ENCODE data around the gene ANKRD60. TPM values are rescaled to one million over a fixed set of nuclear protein-coding genes. Genes with fewer than 3 reads are reported as not detected.

ANKRD60 gene
- total and polyA plus RNA-seq, 2 of the 4 experiments (the other 2 are of a cell fraction): not detected

- CTCF ChIA-PET: interaction anchor here (0.6 to 0.8 kb wide), 3 partner anchors 9 to 399 kb away, joined by 3 read pairs; no protein-coding TSS in a partner anchor
- H4K5ac ChIP-seq (ENCODE audit: low read depth, low read length): no peak overlapping the region
- H2AK5ac ChIP-seq (ENCODE audit: low read depth, low read length): no peak overlapping the region; the same call in 1 of the 2 replicates
- peaks cover 10 to 33% of the 10 kb centered on the region in 2 experiments for H3K79me1 ChIP-seq (ENCODE audit: low read depth in 1 of 2, low read length in 2 of 2)
- H3K56ac ChIP-seq (ENCODE audit: extremely low read depth, insufficient read depth, low read length): no peak overlapping the region
- DNase-seq (no peak), ATAC-seq (ENCODE audit: low read depth) (no peak)
- no peak overlapping the region for H2AFZ ChIP-seq (replicated peaks; ENCODE audit: low read length, poor library complexity)
- H3K4ac ChIP-seq (ENCODE audit: low read depth, low read length): no peak overlapping the region
- dilution Hi-C loops (cut with HindIII; ENCODE audit: low sequenced_read_pairs, unreplicated experiment): loop anchor here (25.0 kb wide), 1 partner anchor 416 kb away; the partner anchor contains the start of gene STX16
- no peak overlapping the region for H3K18ac ChIP-seq (ENCODE audit: low read depth, low read length)
- 100% methylated on average over 4 of the region's 8 CpGs; no CpG with 5 or more reads in 1 of the 2 experiments for WGBS, 2 experiments (ENCODE audit: extremely low coverage in 2 of 2, insufficient read length in 1 of 2)
- no peaks in the 10 kb centered on the region for H4K20me1 ChIP-seq (ENCODE audit: insufficient read depth, low read length)
- no peak overlapping the region for H4K8ac ChIP-seq (ENCODE audit: low read depth in 2 of 2, low read length in 2 of 2)
- no peaks in the 10 kb centered on the region for H3K9me3 ChIP-seq (ENCODE audit: control insufficient read depth, insufficient read depth, low read length)
- H2AK9ac ChIP-seq (replicated peaks; ENCODE audit: low read depth, low read length, poor library complexity): no peak overlapping the region
- POLR2A ChIA-PET (ENCODE audit: unreplicated experiment): no interaction called here
- H3K9me1 ChIP-seq (ENCODE audit: insufficient read depth, low read length): peaks cover 23% of the 10 kb centered on the region
- H4K91ac ChIP-seq (ENCODE audit: insufficient read depth, low read depth, low read length): no peak overlapping the region
- no peak overlapping the region for H3K14ac ChIP-seq (replicated peaks; ENCODE audit: low read depth, low read length)
- peaks cover 39% of the 10 kb centered on the region for H3K36me3 ChIP-seq (ENCODE audit: control insufficient read depth, insufficient read depth, low read length)
- intact Hi-C loops (cut with micrococcal nuclease): no loop called here
- H2BK20ac ChIP-seq (ENCODE audit: low read depth, low read length): no peak overlapping the region
- no peak overlapping the region for H2BK5ac ChIP-seq (ENCODE audit: low read depth, low read length, poor library complexity, severe bottlenecking)
- no peaks in the 10 kb centered on the region for H3K27me3 ChIP-seq (ENCODE audit: control insufficient read depth, insufficient read depth, low read length)
- no peak for TF ChIP-seq CTCF (conservative IDR thresholded peaks at IDR 0.05; ENCODE audit: low read depth, low read length)
- TF ChIP-seq CEBPB (IDR thresholded peaks at IDR 0.05; ENCODE audit: low read depth, low read length): no peak
- TF ChIP-seq ELK1 (IDR thresholded peaks at IDR 0.05; ENCODE audit: borderline replicate concordance, low read depth, low read length): no peak
- TF ChIP-seq CHD1 (IDR thresholded peaks at IDR 0.05; ENCODE audit: low read depth, low read length): no peak
- TF ChIP-seq FOS (IDR thresholded peaks at IDR 0.05; ENCODE audit: low read depth, low read length): no peak
- TF ChIP-seq MAFK (IDR thresholded peaks at IDR 0.05; ENCODE audit: low read depth, low read length): no peak
- TF ChIP-seq RAD21 (IDR thresholded peaks at IDR 0.05; ENCODE audit: low read length): no peak
- no peak for TF ChIP-seq RCOR1 (IDR thresholded peaks at IDR 0.05; ENCODE audit: insufficient replicate concordance, low read length)
- no peak for TF ChIP-seq MXI1 (IDR thresholded peaks at IDR 0.05; ENCODE audit: borderline replicate concordance, low read depth, low read length)
- no peak for TF ChIP-seq NFE2L2 (IDR thresholded peaks at IDR 0.05; ENCODE audit: low read depth, low read length)
- no peak for TF ChIP-seq RFX5 (IDR thresholded peaks at IDR 0.05; ENCODE audit: low read depth, low read length)
- TF ChIP-seq MAZ (IDR thresholded peaks at IDR 0.05; ENCODE audit: borderline replicate concordance, low read depth, low read length): no peak
- TF ChIP-seq SMC3 (IDR thresholded peaks at IDR 0.05; ENCODE audit: low read depth, low read length): no peak
- no peak for TF ChIP-seq POLR2A (IDR thresholded peaks at IDR 0.05; ENCODE audit: low read depth, low read length)
- H3K9ac ChIP-seq (ENCODE audit: low read depth, low read length): no peak overlapping the region
- in situ Hi-C loops (cut with MboI; ENCODE audit: low sequenced_read_pairs): loop anchor here (25.0 kb wide), 1 partner anchor 791 kb away; the partner anchor contains the start of genes ATP5F1E and PRELID3B
- no peak overlapping the region for H3K4me3 ChIP-seq (ENCODE audit: insufficient read depth, low read depth, low read length)
- H2BK15ac ChIP-seq (ENCODE audit: low read depth, low read length): no peak overlapping the region
- H3K27ac ChIP-seq (ENCODE audit: insufficient read depth, low read length): no peak overlapping the region
- peaks cover 9% of the 10 kb centered on the region for H3K4me1 ChIP-seq (ENCODE audit: control insufficient read depth, insufficient read depth, low read length)
- BruUV-seq (replicated peaks): no TSS peak
- no peak overlapping the region for H2BK120ac ChIP-seq (ENCODE audit: low read depth, low read length)
- H3K4me2 ChIP-seq (ENCODE audit: low read depth, low read length): no peak overlapping the region
- H3K23ac ChIP-seq (ENCODE audit: low read depth, low read length): no peak overlapping the region
These were observed 17.5 kb upstream of the ANKRD60 start for GRCh38 chr20:58245931-58246330.

All from IMR-90 (cell line).